Tibial nerve (tissue), 4 donors: Measurements from ENCODE around the gene RNF215.

ENCODE experiments used
- CTCF ChIP-seq, 5 experiments: fragments of 200-600 bp in 3 of 5; fragments of 450-650 bp in 2 of 5; sonication (generic) in 3 of 5; IDR thresholded peaks; one replicate each; pipeline ENCODE4 v1.5.1; 2016 to 2019; ENCODE audit warnings: antibody characterized with exemption in 5 of 5, mild to moderate bottlenecking in 3 of 5, moderate library complexity in 2 of 5
- EP300 ChIP-seq, 2 donors: sonication (generic); formaldehyde crosslinking; IDR thresholded peaks; one replicate each; pipeline ENCODE4 v1.6.1; 2017; ENCODE audit warnings: antibody characterized with exemption in 2 of 2, mild to moderate bottlenecking in 1 of 2

GRCh38 chr22:30399718-30400117 lies 12.5 kb upstream of the RNF215 start:
- TF ChIP-seq CTCF (IDR thresholded peaks at IDR 0.05) (no peak), EP300 (IDR thresholded peaks at IDR 0.05) (no peak)
